RKO (cell line): Measurements from ENCODE around the gene WWTR1.

Experiments used
- DNase-seq: peaks from one replicate; pipeline ENCODE4 v3.0.0-alpha.2; 2016; ENCODE audit warnings: low spot score

WWTR1 gene

DNA sequence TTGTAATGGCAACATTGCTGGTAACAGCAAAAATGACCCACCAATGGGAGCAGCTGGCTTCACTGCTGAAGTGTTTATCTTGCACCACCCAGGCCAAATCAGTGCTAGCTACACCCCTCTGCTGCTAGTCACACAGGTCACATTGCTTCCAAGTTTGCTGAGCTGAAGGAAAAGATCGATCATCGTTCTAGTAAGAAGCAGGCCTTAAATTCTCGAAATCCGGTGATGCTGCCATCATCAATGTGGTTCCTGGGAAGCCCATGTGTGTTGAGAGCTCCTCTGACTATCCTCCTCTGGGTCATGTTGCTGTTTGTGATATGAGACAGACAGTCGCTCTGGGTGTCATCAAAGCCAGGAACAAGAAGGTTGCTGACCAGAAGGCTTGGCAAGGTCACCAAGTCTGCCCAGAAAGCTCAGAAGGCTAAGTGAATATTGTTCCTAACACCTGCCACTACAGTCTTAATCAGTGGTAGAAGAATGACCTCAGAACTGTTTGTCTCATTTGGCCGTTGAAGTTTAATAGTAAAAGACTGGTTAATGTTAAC, 162.2 kb downstream of the WWTR1 start:
- DNase-seq: no peak

DNA sequence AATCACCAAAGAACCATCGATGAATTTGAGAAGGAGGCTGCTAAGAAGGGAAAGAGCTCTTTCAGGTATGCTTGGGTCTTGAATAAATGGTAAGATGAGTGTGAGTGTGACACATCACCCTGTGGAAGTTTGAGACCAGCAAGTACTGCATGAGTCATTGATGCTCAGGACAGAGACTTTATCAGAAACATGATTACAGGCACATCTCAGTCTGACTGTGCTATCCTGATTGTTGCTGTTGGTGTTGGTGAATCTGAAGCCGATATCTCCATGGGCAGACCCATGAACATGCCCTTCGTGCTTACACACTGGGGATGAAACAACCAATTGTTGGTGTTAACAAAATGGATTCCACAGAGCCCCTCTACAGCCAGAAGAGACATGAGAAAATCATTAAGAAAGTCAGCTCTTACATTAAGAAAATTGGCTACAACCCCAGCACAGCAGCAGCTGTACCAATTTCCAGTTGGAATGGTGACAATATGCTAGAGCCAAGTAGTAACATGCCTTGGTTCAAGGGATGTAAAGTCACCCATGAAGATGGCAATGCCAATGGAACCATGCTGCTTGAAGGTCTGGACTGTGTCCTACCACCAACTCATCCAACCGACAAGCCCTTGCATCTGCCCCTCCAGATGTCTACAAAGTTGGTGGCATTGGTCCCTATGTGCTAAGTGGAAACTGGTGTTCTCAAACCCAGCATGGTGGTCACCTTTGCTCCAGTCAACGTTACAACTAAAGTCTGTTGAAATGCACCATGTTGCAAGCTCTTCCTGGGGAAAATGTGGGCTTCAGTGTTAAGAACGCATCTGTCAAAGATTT, 162.9 kb downstream of the WWTR1 start:
- peak; percentile 58 for DNase-seq

DNA sequence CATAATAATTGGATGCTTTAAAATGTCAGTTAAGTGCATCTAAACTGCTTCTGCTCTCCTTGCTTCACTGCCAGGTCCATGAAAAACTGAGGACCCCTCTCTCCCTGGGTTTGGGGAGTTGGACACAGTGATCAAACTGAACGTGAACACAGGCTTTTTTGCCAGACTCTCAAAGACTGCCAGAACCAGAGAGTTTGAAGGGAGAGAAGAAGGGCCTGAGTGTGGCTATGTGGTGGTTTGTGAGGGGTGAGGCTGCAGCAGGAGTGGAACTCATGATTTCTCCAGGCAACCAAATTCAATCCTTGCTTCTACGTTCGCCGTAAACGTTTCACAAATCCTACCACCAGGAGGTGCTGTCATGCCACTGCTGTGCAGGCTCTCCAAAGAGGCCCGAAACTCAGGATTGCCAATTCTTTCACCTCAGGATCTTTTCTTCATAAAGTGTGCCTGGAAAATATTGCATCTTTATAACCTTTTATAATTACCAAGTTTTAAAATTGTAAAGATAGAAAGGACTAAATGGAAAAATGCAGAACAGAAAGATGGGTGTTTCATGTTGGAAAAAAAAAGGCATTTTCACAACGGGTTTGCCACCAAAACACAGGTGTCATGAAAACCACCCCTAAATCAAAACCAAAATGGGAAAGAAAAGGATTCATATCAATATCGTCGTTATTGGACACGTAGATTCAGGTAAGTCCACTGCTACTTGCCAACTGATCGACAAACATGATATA, 163.6 kb downstream of the WWTR1 start:
- DNase-seq: peak; percentile 21

DNA sequence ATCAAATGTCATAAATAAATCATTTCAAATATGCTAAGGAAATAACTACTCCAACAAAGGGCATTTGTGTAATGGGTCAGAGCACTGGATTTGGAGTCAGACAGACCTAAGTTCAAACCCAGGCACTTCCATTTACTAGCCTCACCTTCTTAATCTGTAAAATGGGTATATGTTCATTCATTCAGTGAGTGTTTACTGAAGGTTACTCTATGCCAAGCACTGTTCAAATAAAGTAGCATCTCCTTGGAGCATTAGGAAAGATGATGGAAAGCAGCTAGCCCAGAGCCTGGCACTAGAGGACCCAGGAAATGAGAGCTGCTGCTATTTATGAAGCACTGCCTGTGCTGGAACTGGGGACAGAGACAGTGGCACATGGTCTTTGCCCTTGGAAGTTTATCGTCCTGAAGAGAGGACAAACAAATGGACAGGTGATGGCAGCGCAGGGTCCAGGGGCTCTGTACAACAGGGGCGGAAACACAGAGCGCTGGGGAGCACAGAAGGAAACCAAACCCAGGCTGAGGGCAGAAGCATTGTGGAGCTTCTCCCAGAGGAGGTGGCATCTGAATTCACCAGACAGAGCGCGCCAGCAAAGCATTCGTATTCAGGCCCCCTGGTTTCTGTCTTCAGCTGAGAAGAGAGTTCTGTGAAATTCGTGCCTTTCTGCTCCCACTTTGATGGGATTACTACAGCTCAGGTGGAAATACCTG, 164.4 kb downstream of the WWTR1 start:
- no peak for DNase-seq

DNA sequence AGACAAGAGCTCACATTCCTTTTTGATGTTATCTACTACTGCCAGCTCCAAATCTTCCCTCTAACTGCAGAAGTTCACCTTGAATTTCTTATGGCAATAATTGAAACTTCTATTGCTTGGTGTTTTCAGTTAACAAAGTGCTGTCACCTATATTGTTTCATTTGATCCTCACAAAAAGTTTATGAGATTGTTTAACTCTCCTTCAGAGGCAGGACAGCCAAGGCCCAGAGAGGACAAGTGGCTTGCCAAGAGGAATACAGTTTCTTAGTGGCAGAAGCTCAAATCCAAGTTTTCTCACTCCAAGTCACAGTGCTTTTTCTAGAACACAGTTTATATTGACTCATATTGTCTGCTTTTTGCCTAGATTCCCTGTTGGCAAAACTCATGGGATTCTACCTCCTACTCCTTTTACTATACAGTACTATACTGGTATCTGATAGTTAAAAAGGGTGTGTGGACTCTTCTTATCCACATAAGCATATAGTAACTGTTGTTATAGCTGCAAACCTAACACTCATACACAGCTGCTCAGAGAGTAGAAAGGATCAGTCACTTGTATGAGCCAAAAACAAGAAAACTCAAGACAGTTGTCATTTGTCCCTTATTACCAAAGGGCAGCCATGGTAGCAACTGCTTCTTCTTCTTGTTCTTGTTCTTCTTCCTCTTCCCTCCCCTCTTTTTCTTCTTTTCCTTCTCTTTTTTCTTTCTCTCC, 167.4 kb downstream of the WWTR1 start:
- no peak for DNase-seq

DNA sequence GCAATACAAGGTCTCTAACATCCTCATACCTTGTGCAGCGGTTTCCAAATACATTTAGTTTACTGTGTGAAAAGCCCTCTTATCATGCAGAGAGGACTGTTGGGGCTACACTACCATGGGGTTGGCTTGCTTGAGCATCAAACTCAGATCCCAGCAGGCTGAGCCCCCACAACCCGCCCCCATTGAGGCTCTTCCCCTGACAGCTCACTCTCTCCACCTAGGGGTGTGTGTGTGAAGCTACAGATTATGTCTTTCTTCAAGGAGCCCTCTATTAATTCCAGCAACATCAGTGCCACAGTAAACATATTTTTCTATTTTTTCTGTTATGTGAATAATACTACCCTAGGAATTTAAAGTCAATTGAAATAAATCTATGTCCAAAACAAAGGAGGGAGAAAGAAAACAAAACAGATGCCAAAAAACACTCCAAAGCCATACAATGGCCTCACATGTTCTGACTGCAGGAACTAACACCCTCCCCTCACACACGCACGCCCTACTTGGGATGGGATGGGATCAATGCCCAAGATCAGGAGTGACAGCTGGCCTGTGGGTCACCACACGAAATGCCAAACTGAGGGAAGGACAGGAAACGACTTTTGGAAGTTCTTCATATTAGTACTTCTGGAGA, 168.7 kb downstream of the WWTR1 start:
- peak; percentile 30 for DNase-seq

DNA sequence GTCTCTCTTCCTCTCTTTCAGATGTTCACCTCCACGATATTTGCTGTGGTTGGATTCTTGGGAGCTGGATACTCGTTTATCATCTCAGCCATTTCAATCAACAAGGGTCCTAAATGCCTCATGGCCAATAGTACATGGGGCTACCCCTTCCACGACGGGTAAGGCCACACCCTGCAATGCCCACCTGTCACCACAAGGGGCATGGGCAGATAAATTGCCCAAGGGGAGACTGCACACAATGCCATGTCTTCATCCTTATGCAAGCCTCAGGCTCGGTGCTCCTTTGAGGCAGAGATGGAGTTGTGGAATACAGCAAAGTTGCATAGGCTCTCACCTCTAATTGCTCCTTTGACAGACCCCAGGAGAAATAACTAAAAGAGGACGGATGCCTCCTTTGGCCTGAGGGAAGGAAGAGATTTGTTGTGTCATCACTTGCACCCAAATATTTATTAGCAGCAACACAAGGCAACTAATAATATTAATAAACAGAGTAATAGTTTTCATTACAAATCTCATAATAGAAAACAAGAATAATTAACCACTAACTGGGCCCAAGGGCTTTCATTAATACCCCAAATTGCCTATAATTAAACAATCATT, 170.1 kb downstream of the WWTR1 start:
- DNase-seq: peak; percentile 41

DNA sequence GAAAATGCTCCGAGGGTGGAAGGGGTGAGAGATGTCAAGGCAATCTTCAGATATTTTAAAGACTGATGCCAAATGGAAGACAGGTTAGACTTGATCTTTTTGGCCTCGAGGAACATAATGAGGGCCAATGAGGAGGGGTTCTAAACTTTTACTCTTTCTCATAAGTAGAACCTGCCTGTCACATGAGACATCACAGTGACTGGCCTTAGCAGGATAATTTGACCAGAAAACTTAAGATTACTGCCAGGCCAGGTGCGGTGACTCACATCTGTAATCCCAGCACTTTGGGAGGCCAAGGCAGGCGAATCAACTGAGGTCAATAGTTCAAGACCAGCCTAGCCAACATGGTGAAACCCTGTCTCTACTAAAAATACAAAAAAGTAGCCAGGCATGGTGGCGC, 171.1 kb downstream of the WWTR1 start:
- DNase-seq: no peak

DNA sequence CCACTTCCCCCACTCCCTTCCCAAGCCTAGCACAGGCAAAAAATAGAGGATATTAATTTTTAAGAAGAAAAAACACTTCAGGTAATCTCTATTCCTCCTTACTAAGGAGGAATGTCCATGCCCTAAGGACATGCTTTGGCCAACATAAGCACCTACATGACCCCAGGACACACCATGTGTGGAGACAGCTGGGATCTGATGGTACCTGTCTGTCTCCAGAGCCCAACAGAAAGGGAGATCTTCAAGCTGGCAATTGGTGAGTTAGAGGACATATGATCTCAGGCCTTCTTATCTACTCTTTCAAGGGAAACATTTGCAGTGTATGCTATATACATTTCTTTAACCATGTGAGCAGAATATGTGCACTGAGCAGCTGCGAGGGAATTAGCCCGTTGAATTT, 176.3 kb downstream of the WWTR1 start:
- no peak for DNase-seq

DNA sequence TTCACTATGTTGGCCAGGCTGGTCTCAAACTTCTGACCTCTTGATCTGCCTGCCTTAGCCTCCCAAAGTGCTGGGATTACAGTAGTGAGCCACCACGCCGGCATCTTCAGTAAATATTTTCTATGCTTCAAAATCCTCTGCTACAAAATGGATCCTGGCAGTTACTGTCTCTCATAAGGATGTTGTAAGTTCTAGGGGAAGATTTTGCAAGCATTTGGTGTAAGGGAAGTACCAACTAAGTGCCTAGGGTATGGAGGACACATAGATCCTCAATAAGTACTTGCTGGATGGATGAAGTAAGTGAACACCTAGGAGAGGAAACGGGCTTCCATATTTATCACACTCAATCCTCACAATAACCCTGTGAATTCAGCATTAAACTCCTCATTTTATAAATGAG, 176.8 kb downstream of the WWTR1 start:
- no peak for DNase-seq

DNA sequence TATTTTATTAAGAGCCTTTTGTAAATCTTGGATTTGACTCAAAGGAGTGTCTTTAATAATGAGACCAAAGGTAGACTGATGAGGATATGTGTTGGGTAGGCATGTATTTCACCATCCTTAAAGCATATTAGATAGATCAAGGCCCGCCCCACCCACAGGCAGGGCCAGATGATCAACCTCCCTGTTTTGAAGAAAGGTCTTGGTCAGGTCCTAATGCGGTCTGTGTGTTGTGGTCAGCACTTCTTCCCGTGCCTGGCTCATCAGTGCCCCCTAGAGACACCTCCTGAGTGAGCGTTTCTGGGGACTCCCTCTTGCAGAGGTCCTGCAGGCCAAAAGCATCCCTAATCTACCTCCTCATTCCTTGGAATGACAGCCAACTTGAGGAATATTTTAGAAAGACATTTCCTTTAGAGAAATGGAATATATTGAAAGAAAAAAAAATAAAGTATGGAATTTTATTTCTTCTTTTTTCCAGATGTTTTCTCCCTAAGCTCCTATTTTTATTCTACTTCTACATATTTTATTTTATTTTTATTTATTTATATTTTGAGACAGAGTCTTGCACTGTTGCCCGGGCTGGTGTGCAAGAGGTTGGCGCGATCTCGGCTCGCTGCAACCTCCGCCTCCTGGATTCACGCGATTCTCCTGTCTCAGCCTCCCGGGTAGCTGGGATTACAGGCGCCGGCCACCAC, 177.4 kb downstream of the WWTR1 start:
- DNase-seq: peak; percentile 78

DNA sequence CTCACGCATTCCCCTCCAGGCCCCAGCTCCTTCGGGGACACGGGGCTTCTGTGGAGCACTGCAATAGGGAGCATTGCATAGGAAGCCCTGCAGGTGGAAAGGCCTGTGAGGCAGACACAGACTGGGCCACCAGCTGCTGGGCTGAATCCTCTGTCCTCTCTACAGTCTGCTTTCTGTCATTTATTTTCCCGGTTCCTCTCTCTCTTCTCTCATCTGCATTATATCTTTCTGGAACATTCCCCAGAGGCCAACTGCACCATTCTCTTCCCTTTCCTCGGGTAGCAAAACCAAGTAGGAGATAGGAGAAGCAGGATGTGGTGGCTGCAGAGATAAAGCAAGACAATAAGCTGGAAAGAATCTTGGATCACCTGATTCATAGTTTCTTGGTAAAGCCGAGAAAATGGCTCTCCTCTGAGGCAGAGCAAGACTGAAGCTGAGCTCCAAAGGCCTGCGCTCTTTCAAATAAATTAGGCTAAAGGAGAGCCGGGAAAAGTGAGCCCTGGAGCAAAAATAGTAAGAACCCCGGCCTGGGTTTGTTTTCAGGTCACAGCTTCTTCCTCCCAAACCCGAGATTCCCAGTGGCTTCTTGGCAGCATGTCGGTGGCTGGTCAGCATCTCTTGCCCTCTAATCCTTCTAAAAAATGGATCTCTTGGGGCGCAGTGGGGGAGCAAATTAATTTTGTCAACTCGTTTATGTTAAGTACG, 178.1 kb downstream of the WWTR1 start:
- no peak for DNase-seq

DNA sequence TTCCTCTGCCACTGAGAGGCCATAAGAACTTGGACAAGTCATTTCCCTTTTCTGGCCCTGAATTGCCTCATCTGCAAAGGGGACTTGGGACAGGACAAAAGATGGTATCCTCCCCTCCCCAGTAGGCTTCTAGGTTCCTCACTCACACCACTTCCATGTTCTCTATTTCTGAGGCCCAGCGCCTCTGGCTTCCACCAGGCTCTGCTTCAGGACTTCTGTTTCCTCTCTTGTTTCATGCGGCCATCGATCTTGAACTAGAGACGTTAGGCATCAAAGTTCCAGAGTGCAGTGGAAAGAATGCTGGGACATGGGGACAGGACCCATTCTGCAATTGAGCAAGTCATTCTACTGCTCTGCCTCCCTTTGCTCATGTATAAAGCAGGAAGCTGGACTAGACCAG, 181.6 kb downstream of the WWTR1 start:
- no peak for DNase-seq

DNA sequence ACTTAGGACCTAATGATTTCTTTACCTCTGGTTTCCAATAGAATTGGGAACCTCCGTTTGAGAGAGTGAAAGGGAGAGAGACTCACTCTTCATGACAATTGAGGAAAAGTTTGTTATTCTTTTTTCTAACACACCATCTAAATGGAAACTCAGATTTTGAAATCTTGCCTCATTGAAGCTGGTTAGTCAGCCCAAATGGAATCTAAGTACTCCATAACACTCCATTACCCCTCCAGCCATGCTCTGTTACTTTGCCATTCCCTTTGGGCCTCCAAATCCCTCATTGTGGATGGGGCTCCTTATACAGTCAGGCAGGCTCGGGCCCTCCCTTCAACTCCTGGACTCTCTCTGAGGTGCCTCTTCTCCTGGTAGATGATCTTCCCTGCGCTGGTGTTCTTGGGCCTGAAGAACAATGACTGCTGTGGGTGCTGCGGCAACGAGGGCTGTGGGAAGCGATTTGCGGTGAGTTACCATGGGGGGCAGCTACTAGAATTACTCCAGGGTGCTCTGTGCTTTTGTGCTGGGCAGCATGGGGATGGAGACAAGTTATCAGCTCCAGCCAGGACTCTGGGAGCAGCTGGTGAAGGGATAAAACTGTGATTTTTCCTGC, 182.3 kb downstream of the WWTR1 start:
- DNase-seq: no peak

DNA sequence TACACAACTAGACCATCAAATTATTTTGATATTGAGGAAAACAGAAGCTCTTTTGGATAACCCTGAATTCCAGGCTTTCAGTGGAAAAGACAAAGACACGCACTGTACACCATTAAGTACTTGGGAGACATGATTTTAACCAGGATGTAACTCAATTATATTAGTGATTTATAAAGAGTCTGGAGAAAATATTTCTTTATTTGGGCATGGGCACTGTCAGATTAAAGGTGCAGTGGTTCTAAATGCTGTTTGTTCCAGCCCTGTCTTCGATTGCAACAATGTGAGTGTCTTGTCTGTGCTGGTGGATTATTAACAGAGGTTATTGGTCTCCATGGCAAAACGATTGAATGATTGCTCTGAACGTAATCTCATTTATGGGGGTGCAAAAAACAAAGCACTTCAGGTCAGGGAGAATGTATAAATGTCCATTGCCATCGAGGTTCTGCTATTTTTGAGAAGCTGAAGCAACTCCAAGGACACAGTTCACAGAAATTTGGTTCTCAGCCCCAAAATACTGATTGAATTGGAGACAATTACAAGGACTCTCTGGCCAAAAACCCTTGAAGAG, 183.5 kb downstream of the WWTR1 start, which contains the start of gene TM4SF4:
Gene TM4SF4, plus strand, starts transcription at position 448 of the 568 bp plus-strand sequence. CDS start 181 bp downstream, outside the sequence.
- DNase-seq: no peak

DNA sequence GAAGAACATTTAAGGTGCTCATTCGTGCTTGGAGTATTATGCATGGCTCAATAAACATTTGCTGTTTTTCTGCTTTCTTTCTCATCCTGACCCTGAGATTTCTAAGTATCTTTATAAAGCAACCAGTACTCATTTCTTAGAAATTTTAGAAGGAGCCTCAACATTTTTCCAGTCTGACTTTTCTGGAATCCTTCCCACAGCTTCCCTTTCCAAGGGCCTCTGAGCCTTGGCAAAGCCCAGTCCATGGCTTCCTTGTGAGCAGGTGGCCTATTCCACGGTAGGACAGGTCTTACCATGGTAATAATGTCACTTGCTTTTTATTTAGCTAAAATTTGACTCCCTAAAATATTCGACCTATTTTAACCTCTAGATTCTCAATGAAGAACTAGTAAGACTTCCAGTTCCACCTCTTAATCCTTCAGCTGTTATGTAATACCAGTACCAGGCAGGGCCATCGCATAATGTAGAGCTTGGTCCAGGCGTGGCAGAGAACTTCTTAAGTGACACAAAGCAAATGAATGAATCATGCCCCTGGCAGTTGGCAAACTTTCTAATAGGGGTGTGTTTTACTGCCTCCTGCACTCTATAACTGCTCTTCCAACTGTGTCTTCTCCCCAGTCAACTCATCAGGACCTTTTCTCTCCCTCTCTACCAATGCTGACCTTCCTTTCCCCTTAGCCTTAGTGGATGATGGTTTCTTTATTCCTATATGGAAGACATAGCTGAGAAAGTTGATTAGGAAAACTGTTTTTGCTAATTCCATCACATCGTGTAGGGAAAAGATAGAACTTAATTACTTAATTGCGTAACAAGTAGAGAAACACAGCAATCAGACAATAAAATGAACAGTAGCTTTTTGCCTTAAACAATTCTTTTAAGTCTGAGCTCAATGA, 184.2 kb downstream of the WWTR1 start:
- DNase-seq: no peak

DNA sequence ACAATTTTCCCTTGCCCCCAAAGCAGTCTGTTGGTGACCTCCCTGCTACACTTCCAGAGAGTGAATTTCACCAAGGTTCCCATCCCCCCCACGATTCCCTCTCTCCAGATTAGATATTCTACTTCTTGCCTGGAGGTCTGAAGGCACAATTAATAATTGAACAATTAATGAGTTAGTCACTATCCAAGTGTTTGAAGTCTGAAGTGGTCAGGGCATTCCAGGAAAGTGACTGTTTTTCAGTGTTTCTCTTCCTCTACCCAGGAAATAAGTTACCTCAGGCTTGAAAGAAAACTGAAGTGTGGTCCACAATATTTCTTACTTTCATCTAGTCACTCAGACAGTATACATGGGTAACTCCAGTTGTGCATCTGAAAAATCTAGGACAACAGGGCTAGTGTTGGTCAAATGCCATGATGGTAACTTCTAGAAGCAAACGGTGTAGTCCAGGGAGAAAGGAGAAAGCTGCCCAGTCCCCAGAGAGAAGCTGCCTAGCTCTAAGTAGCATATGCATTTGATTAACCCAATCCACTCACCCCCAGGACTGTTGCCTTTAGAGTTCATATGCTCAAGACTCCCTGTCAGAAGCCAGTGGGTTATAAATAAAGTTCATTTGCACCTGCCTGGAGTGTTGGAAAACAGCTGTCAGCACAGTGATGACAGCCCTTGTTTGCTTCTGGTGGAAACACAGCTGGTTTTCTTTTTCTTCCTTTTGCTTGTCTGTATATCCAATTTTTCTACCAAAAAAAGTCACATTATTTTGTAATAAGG, 185.6 kb downstream of the WWTR1 start:
- no peak for DNase-seq
